Lung (tissue), 12 donors: ENCODE data around the gene RCSD1. TPM values are rescaled to one million over a fixed set of nuclear protein-coding genes. Genes with fewer than 3 reads are reported as not detected.

ENCODE experiments used
- ATAC-seq: fragments of 200-7000 bp; cut with Tn5 transposase; one replicate; pipeline ENCODE4 v1.9.1; 2020; ENCODE audit warnings: moderate number of reproducible peaks; ENCODE audit not compliant: insufficient read depth, low FRiP score
- DNase-seq, 3 donors: peaks; one replicate each; pipeline ENCODE4 v3.0.0-alpha.2; 2013 to 2017
- H3K27ac ChIP-seq, 2 donors: one replicate each; pipeline ENCODE4 v1.5.1; 2013; ENCODE audit warnings: mild to moderate bottlenecking in 2 of 2, moderate library complexity in 2 of 2, control low read depth in 1 of 2, inconsistent platforms in 1 of 2, low read depth in 1 of 2, low read length in 1 of 2
- H3K27me3 ChIP-seq, 3 donors: one replicate each; pipeline ENCODE4 v1.5.1; 2013; ENCODE audit warnings: low read length in 2 of 3; ENCODE audit not compliant: control insufficient read depth in 3 of 3, insufficient read depth in 3 of 3
- H3K36me3 ChIP-seq, 4 donors: one replicate each; pipeline ENCODE4 v1.5.1; 2013; ENCODE audit warnings: low read length in 4 of 4, mild to moderate bottlenecking in 1 of 4, moderate library complexity in 1 of 4; ENCODE audit not compliant: control insufficient read depth in 4 of 4, insufficient read depth in 4 of 4
- H3K4me1 ChIP-seq, 5 donors: one replicate each; pipeline ENCODE4 v1.5.1; 2013; ENCODE audit warnings: low read length in 5 of 5, mild to moderate bottlenecking in 2 of 5, moderate library complexity in 1 of 5; ENCODE audit not compliant: control insufficient read depth in 5 of 5, insufficient read depth in 5 of 5
- H3K4me3 ChIP-seq: one replicate; pipeline ENCODE4 v1.5.1; 2013; ENCODE audit warnings: mild to moderate bottlenecking, control low read depth, moderate library complexity
- H3K9ac ChIP-seq, 2 donors: one replicate each; pipeline ENCODE4 v1.5.1; 2013; ENCODE audit warnings: low read length in 2 of 2, control low read depth in 1 of 2; ENCODE audit not compliant: insufficient read depth in 1 of 2
- H3K9me3 ChIP-seq, 4 donors: one replicate each; pipeline ENCODE4 v1.5.1; 2013; ENCODE audit warnings: low read length in 3 of 4, mild to moderate bottlenecking in 1 of 4, moderate library complexity in 1 of 4; ENCODE audit not compliant: control insufficient read depth in 4 of 4, insufficient read depth in 3 of 4
- WGBS, 2 donors: extraction: QIAGEN DNeasy Blood & Tissue Kit; methylation state at CpG; one replicate each; pipeline ENCODE4 v1.1.7; 2013; 5-methylcytosine and 5-hydroxymethylcytosine counted together
- polyA plus RNA-seq, 2 donors: library from polyadenylated mRNA; stranded (reverse); fragments of 200-250 nt; gene quantifications; one replicate each; pipeline ENCODE4 v1.2.1, GENCODE V29; 2013
- total RNA-seq, 2 donors: library from RNA; depleted of rRNA in 1 of 2; stranded (reverse); fragments of >200 nt in 1 of 2; gene quantifications; one replicate each; pipeline ENCODE4 v1.2.1, GENCODE V29; 2014 to 2021
- TF ChIP-seq, protein P1 (sequence below): IDR thresholded peaks from 2 replicates; pipeline ENCODE4 v1.5.1; 2012; ENCODE audit warnings: mild to moderate bottlenecking; ENCODE audit errors: control extremely low read depth, extremely low read depth
- donor health status: control.
- donor health status: control.
- donor health status: Bipolar disorder and iron deficiency.
- donor health status: healthy.
- donor health status: DM: yes; HTN: yes; CAD: no.

RCSD1 gene
- total and polyA plus RNA-seq, 4 donors, result 7.6 to 29.4 (median 23.8) TPM

GRCh38 chr1:167748906-167749305, 118.9 kb downstream of the RCSD1 start:
- no peaks in the 10 kb centered on the region for H3K27me3 ChIP-seq
- H3K9me3 ChIP-seq, result no peaks in the 10 kb centered on the region
- no peak overlapping the region for H3K4me3 ChIP-seq
- no peak overlapping the region for H3K9ac ChIP-seq
- peak in 1 of 3 donors; percentile 25 for DNase-seq
- H3K36me3 ChIP-seq, result no peaks in the 10 kb centered on the region
- no peak overlapping the region for H3K27ac ChIP-seq
- ATAC-seq, result no peak
- TF ChIP-seq, protein P1, sequence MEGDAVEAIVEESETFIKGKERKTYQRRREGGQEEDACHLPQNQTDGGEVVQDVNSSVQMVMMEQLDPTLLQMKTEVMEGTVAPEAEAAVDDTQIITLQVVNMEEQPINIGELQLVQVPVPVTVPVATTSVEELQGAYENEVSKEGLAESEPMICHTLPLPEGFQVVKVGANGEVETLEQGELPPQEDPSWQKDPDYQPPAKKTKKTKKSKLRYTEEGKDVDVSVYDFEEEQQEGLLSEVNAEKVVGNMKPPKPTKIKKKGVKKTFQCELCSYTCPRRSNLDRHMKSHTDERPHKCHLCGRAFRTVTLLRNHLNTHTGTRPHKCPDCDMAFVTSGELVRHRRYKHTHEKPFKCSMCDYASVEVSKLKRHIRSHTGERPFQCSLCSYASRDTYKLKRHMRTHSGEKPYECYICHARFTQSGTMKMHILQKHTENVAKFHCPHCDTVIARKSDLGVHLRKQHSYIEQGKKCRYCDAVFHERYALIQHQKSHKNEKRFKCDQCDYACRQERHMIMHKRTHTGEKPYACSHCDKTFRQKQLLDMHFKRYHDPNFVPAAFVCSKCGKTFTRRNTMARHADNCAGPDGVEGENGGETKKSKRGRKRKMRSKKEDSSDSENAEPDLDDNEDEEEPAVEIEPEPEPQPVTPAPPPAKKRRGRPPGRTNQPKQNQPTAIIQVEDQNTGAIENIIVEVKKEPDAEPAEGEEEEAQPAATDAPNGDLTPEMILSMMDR, result no peak
- H3K4me1 ChIP-seq, result peaks cover 0 to 12% (median 3%) of the 10 kb centered on the region in 5 donors

- Histone ChIP-seq H3K4me1 (peaks cover 0 to 15% (median 3%) of the 10 kb centered on the region in 5 donors), H3K36me3 (no peaks in the 10 kb centered on the region), H3K4me3 (no peak overlapping the region), H3K9ac (no peak overlapping the region), H3K9me3 (no peaks in the 10 kb centered on the region), H3K27me3 (no peaks in the 10 kb centered on the region), H3K27ac (no peak overlapping the region)
- DNase-seq (no peak), ATAC-seq (no peak)
- 71 to 79% methylated on average over 2 of the region's 2 CpGs for WGBS, 2 donors
- TF ChIP-seq, protein P1, result no peak
These were observed 119.7 kb downstream of the RCSD1 start for GRCh38 chr1:167749741-167750140.

- ATAC-seq (no peak), DNase-seq (no peak)
- TF ChIP-seq, protein P1, result no peak
- Histone ChIP-seq H3K4me3 (no peak overlapping the region), H3K9me3 (no peaks in the 10 kb centered on the region), H3K27me3 (no peaks in the 10 kb centered on the region), H3K9ac (no peak overlapping the region), H3K4me1 (peaks cover 0 to 21% (median 3%) of the 10 kb centered on the region in 5 donors), H3K36me3 (no peaks in the 10 kb centered on the region), H3K27ac (no peak overlapping the region)
- WGBS, 2 donors, result 90 to 91% methylated on average over 2 of the region's 2 CpGs
These were observed 120.6 kb downstream of the RCSD1 start for GRCh38 chr1:167750641-167751040.

DNA sequence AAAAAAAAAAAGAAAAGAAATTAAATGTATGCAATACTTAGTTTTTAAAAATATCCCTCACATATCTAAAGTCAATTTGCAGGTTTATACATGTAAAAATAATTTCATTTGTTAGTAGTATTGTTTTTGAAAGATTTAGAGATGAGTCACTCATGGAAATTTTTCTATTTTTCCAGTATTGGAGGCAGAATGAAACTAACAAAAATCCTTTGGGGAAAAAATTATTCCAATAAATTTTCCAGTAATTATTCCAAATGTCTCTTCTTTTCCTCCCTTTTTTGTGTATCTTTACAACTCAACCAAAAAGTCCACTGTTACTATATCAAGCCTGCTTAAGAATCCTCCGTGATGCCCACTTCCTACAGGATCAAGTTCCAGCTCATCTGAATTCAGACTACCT, 121.6 kb downstream of the RCSD1 start:
- WGBS, 2 donors, result 89 to 97% methylated on average over 1 of the region's 1 CpG
- no peaks in the 10 kb centered on the region for H3K27me3 ChIP-seq
- no peak overlapping the region for H3K4me3 ChIP-seq
- DNase-seq, result no peak
- no peaks in the 10 kb centered on the region for H3K9me3 ChIP-seq
- TF ChIP-seq, protein P1, result no peak
- H3K9ac ChIP-seq, result no peak overlapping the region
- H3K4me1 ChIP-seq, result peaks cover 0 to 22% (median 6%) of the 10 kb centered on the region in 5 donors
- H3K27ac ChIP-seq, result no peak overlapping the region
- H3K36me3 ChIP-seq, result no peaks in the 10 kb centered on the region
- no peak for ATAC-seq
